GM19328 (cell line): ENCODE data around the gene CD7.

ENCODE experiments used
- ATAC-seq: cut with Tn5 transposase; IDR thresholded peaks from one replicate; pipeline ENCODE4 v1.9.1; 2021; ENCODE audit warnings: mild to moderate bottlenecking, moderate library complexity; ENCODE audit not compliant: unreplicated experiment

Gene CD7

GRCh38 chr17:82281502-82282238, 35.7 kb downstream of the CD7 start:
- no peak for ATAC-seq

GRCh38 chr17:82281076-82281475, 36.3 kb downstream of the CD7 start:
- no peak for ATAC-seq

- ATAC-seq, result no peak
These were observed 36.9 kb downstream of the CD7 start for GRCh38 chr17:82280537-82280936.

- ATAC-seq, result no peak
These were observed 38.5 kb downstream of the CD7 start for GRCh38 chr17:82278786-82279391.

- ATAC-seq, result no peak
These were observed 39.1 kb downstream of the CD7 start for GRCh38 chr17:82278308-82278707.

GRCh38 chr17:82277851-82278250, 39.6 kb downstream of the CD7 start:
- ATAC-seq, result no peak

GRCh38 chr17:82276938-82277337, 40.5 kb downstream of the CD7 start:
- no peak for ATAC-seq

GRCh38 chr17:82275326-82275725, 42.1 kb downstream of the CD7 start:
- no peak for ATAC-seq

- no peak for ATAC-seq
These were observed 43.0 kb downstream of the CD7 start for GRCh38 chr17:82274134-82275020.

GRCh38 chr17:82273327-82274133, 43.9 kb downstream of the CD7 start, which contains the start of gene CSNK1D:
Gene CSNK1D, minus strand, starts transcription at chr17:82273700. Its CDS starts 319 bp downstream, at chr17:82273381.
- peak; percentile 84 for ATAC-seq

- no peak for ATAC-seq
These were observed 44.7 kb downstream of the CD7 start for GRCh38 chr17:82272495-82273326.

GRCh38 chr17:82271401-82271800, 46.0 kb downstream of the CD7 start:
- no peak for ATAC-seq

GRCh38 chr17:82270651-82271050, 46.8 kb downstream of the CD7 start:
- ATAC-seq, result no peak

GRCh38 chr17:82269882-82270500, 47.4 kb downstream of the CD7 start:
- no peak for ATAC-seq

- no peak for ATAC-seq
These were observed 48.1 kb downstream of the CD7 start for GRCh38 chr17:82269138-82269881.

- no peak for ATAC-seq
These were observed 49.6 kb downstream of the CD7 start for GRCh38 chr17:82267575-82268379.

- ATAC-seq, result no peak
These were observed 51.3 kb downstream of the CD7 start for GRCh38 chr17:82266142-82266541.
